ENCODE results near the gene EGLN2.

Gene EGLN2

DNA sequence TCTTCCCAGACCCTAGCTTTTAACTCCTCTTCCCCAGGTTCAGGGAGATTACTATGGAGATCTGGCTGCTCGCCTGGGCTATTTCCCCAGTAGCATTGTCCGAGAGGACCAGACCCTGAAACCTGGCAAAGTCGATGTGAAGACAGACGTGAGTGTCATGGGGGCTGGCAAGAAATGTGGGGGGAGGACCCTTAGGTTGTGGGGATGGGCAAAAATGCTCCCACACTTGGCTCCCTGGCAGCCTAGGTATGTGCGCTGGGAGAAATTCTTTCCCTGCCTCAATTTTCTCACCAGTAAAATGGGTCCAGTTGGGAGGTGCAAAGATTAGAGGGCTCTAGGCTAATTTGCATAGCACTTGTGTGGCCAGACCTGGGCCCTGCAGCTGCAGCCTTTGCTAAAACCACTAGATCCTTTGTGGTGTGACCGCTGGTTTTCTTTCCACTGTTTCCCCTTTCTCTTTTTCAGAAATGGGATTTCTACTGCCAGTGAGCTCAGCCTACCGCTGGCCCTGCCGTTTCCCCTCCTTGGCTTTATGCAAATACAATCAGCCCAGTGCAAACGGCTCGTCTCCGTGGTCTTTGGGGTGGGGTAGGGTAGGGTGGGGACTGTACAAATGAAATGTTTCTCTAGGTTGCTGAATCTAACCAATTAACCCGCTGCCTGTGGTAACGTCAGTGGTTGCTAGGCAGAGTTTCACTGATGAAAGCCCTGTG lies 21.9 kb upstream of the EGLN2 start:
- peak overlapping the region; percentile 49 for H3K4me3 ChIP-seq (ENCODE audit: low read depth, low read length)
- peak; percentile 99 for DNase-seq (ENCODE audit: low read depth)

DNA sequence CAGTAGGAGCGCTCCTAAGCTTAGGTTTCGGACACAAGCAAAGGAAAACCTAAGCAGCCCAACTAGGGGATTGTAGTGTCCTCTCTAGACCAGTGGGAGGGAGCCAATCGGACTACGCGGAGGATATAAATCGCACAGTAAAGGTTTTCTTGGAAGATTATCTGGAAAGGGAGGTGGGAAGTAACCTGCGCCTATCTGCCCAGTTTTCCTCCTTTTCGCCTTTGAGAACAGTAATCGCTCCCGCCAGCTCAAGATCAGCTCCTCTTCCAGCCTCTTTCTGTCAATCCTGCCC lies 21.4 kb upstream of the EGLN2 start:
- DNase-seq (ENCODE audit: low read depth) = no peak

More for the DNA sequence above, 21.9 kb upstream of the EGLN2 start:
- TF ChIP-seq, protein P1, sequence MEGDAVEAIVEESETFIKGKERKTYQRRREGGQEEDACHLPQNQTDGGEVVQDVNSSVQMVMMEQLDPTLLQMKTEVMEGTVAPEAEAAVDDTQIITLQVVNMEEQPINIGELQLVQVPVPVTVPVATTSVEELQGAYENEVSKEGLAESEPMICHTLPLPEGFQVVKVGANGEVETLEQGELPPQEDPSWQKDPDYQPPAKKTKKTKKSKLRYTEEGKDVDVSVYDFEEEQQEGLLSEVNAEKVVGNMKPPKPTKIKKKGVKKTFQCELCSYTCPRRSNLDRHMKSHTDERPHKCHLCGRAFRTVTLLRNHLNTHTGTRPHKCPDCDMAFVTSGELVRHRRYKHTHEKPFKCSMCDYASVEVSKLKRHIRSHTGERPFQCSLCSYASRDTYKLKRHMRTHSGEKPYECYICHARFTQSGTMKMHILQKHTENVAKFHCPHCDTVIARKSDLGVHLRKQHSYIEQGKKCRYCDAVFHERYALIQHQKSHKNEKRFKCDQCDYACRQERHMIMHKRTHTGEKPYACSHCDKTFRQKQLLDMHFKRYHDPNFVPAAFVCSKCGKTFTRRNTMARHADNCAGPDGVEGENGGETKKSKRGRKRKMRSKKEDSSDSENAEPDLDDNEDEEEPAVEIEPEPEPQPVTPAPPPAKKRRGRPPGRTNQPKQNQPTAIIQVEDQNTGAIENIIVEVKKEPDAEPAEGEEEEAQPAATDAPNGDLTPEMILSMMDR (IDR thresholded peaks at IDR 0.05; ENCODE audit: insufficient read depth, low read depth, low read length, missing control alignments) = no peak

DNA sequence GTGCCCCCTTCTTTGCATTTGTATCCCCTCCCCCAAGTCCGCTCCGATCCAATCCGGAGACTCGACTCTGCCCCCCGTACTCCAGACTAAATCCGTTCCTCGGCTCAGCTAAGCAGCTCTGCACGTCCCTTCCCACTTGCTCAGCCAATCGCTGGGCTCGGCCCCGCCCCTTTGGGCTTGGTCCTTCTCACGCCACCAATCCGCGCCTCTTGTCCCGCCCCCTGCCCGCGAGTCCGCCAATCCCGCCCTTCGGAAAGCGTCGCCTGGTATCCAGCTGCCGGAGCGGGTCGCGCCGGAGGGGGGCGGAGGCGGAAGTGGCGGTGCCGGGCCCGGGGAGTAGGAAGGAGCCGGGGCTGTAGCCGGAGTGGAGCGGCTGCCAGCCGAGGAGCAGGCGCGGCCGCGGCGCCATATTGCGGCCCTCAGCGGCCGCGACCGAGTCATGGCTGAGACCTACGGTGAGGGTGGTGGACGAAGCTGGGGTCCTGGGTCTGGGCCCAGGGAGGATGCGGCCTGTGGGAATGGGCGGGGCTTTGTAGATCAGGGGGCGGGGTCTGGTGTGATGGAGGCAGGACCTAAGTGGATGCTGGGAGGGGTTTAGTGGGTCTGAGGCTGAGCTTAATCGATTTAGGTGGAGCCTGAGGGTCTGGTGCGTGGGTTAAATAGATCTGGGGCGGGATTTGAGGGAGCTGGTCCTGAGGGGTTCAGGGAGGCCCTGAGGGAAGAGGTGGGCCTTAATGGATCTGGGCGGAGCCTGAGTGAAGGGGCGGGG lies 20.9 kb upstream of the EGLN2 start, which contains the start of gene RAB4B:
TSS of gene RAB4B (plus strand) at position 311 of the 769 bp plus-strand sequence. CDS start at position 440, 129 bp downstream.
- TF ChIP-seq, protein P1 (IDR thresholded peaks at IDR 0.05; ENCODE audit: insufficient read depth, low read depth, low read length, missing control alignments) = no peak
- DNase-seq (ENCODE audit: low read depth) = peak; percentile 100
- peak within 1 kb of the TSS; percentile 49 for H3K4me3 ChIP-seq (ENCODE audit: low read depth, low read length)

More for the DNA sequence above, 21.4 kb upstream of the EGLN2 start:
- TF ChIP-seq, protein P1 (IDR thresholded peaks at IDR 0.05; ENCODE audit: insufficient read depth, low read depth, low read length, missing control alignments) = no peak
- peak overlapping the region; percentile 49 for H3K4me3 ChIP-seq (ENCODE audit: low read depth, low read length)

DNA sequence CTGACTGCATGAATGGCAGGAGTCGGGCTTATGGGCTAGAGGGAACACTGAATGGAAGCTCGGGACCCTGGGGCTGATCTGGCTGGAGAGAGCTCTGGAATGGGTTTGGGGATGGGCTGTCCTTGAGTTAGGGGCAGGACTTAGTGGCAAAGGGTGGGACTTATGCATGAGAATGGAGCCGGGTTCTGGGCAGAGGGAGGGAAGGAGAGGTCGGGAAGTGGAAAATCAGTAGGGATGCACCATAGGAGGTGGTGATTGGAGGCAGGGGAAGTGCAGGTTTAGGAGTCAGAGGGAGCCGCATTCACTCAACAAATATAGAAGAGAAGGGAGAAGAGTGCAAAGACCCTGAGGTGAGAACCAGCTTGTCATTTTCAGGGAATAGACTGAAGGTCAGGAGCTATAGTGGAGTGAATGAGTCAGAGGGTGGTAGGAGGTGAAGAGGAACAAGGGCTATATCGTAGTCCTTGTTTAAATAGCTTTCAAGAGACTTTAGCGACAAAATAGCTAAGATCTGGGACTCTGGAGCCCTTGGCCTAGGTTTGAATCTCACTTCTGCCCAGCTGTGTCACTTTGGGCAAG lies 20.2 kb upstream of the EGLN2 start:
- peak overlapping the region; percentile 49 for H3K4me3 ChIP-seq (ENCODE audit: low read depth, low read length)
- DNase-seq (ENCODE audit: low read depth) = no peak
- TF ChIP-seq, protein P1 (IDR thresholded peaks at IDR 0.05; ENCODE audit: insufficient read depth, low read depth, low read length, missing control alignments) = no peak

DNA sequence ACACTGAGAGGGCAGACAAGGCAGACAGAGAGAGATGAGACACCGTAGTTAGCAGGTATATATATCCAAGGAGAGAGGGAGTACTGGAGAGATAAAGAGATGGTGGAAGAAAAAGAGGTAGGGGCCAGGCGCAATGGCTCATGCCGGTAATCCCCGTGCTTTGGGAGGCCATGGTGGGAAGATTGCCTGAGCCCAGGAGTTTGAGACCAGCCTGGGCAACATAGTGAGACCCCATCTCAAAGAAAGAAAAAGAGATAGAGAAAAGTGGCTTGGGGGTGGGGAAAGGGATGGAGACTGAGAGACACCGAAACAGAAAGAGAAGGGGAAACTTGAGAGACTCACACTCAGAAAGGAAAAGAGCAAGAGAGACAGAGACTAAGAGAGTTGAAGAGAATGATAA lies 18.4 kb upstream of the EGLN2 start:
- H3K4me3 ChIP-seq (ENCODE audit: low read depth, low read length) = no peak overlapping the region
- DNase-seq (ENCODE audit: low read depth) = no peak
- TF ChIP-seq, protein P1 (IDR thresholded peaks at IDR 0.05; ENCODE audit: insufficient read depth, low read depth, low read length, missing control alignments) = no peak

DNA sequence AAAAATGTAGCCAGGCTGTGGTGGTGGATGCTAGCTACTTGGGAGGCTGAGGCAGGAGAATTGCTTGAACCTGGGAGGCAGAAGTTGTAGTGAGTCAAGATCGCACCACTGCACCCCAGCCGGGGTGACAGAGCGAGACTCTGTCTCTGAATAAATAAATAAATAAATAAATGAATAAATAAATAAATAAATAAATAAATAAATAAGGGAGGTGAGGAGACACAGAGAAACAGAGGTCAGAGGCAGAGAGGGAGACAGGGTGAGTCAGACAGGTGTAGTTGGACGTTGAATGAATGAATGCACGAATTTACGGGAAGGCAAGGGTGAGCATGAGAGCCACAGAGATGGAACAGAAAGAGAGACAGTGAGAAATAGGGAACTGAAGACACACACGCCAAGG lies 17.9 kb upstream of the EGLN2 start:
- no peak overlapping the region for H3K4me3 ChIP-seq (ENCODE audit: low read depth, low read length)
- TF ChIP-seq, protein P1 (IDR thresholded peaks at IDR 0.05; ENCODE audit: insufficient read depth, low read depth, low read length, missing control alignments) = no peak
- DNase-seq (ENCODE audit: low read depth) = no peak
